B cell (primary cell): Measurements from ENCODE around the gene LSG1. TPM values are rescaled to one million over a fixed set of nuclear protein-coding genes. Genes with fewer than 3 reads are reported as not detected.

ENCODE experiments used
- ATAC-seq: fragments of 200-7000 bp; cut with Tn5 transposase; one replicate; pipeline ENCODE4 v1.10.0; 2021; ENCODE audit warnings: low read depth, mild to moderate bottlenecking, moderate number of reproducible peaks, moderate library complexity
- CTCF ChIA-PET: fragments of 350-600 bp; sonication (Branson Sonifier 250); formaldehyde crosslinking; loops from one replicate; lab custom pipeline; 2021; ENCODE audit warnings: antibody characterized with exemption, inconsistent platforms; lab: Charles Lee
- POLR2A ChIA-PET: fragments of 350-600 bp; sonication (Branson Sonifier 250); formaldehyde crosslinking; loops from one replicate; lab custom pipeline; 2021; ENCODE audit warnings: antibody characterized with exemption; lab: Charles Lee
- DNase-seq: peaks from one replicate; pipeline ENCODE4 v3.0.0; 2013
- H2AFZ ChIP-seq: 2 replicates; pipeline ENCODE4 v1.6.1; 2012; ENCODE audit warnings: mild to moderate bottlenecking, low read depth, low read length; ENCODE audit not compliant: insufficient read depth, poor library complexity, severe bottlenecking
- H3K27ac ChIP-seq, 2 donors: 1 replicate in 1 of 2; 2 replicates in 1 of 2; pipeline ENCODE4 v1.5.1; 2012 to 2013; ENCODE audit warnings: low read length in 2 of 2, mild to moderate bottlenecking in 2 of 2, moderate library complexity in 1 of 2
- H3K27me3 ChIP-seq, 4 experiments: fragments of 200-600 bp in 1 of 4; sonication (generic) in 1 of 4; replicated peaks in 1 of 4; 1 replicate in 2 of 4; 2 replicates in 2 of 4; pipeline versions ENCODE4 v1.6.1 to v1.7.0; 2013 to 2016; ENCODE audit warnings: low read length in 3 of 4, mild to moderate bottlenecking in 2 of 4, mixed read lengths in 1 of 4, moderate library complexity in 1 of 4; ENCODE audit not compliant: insufficient read depth in 4 of 4, control insufficient read depth in 3 of 4; ENCODE audit errors: control extremely low read depth in 1 of 4
- H3K36me3 ChIP-seq, 2 experiments: replicated peaks in 1 of 2; 1 replicate in 1 of 2; 2 replicates in 1 of 2; pipeline versions ENCODE4 v1.6.1 to v1.7.1; 2013; ENCODE audit warnings: low read length in 1 of 2; ENCODE audit not compliant: insufficient read depth in 2 of 2, control insufficient read depth in 1 of 2; ENCODE audit errors: control extremely low read depth in 1 of 2, extremely low read depth in 1 of 2
- H3K4me1 ChIP-seq, 2 donors: fragments of 200-600 bp in 1 of 2; sonication (generic) in 1 of 2; 1 replicate in 1 of 2; 2 replicates in 1 of 2; pipeline versions ENCODE4 v1.5.1 to v1.6.1; 2013 to 2017; ENCODE audit warnings: low read length in 2 of 2; ENCODE audit not compliant: control insufficient read depth in 2 of 2, insufficient read depth in 2 of 2
- H3K4me2 ChIP-seq: replicated peaks from 2 replicates; pipeline ENCODE3; 2012; ENCODE audit warnings: mild to moderate bottlenecking, low read depth, low read length; ENCODE audit not compliant: poor library complexity, severe bottlenecking
- H3K4me3 ChIP-seq, 5 experiments: fragments of 200-600 bp in 1 of 5; sonication (generic) in 1 of 5; 1 replicate in 3 of 5; 2 replicates in 2 of 5; pipeline versions ENCODE4 v1.5.1 to v1.7.0; 2011 to 2016; ENCODE audit warnings: low read length in 4 of 5, mild to moderate bottlenecking in 4 of 5, low read depth in 2 of 5, control low read depth in 1 of 5, moderate library complexity in 1 of 5; ENCODE audit not compliant: insufficient read depth in 1 of 5; ENCODE audit errors: control extremely low read depth in 1 of 5, extremely low read depth in 1 of 5
- H3K79me2 ChIP-seq: fragments of 200-600 bp; sonication (generic); one replicate; pipeline ENCODE4 v1.6.0; 2016; ENCODE audit warnings: low read length; ENCODE audit not compliant: control insufficient read depth, insufficient read depth
- H3K9ac ChIP-seq: fragments of 200-600 bp; sonication (generic); 2 replicates; pipeline ENCODE4 v1.6.1; 2017; ENCODE audit warnings: mild to moderate bottlenecking, low read length, moderate library complexity
- H3K9me3 ChIP-seq, 3 donors: one replicate each; pipeline versions ENCODE4 v1.6.1 to v1.7.1; 2013; ENCODE audit warnings: low read length in 2 of 3; ENCODE audit not compliant: control insufficient read depth in 2 of 3, insufficient read depth in 1 of 3; ENCODE audit errors: control extremely low read depth in 1 of 3
- H4K20me1 ChIP-seq: 2 replicates; pipeline ENCODE4 v1.6.0; 2012; ENCODE audit warnings: mild to moderate bottlenecking, low read length; ENCODE audit not compliant: insufficient read depth, control insufficient read depth, poor library complexity, severe bottlenecking
- H3K27ac Mint-ChIP-seq: one replicate; pipeline ENCODE4 v1.8.0; 2021; ENCODE audit warnings: mixed read lengths
- H3K27me3 Mint-ChIP-seq: one replicate; pipeline ENCODE4 v1.8.0; 2021; ENCODE audit warnings: mixed read lengths
- H3K4me1 Mint-ChIP-seq: one replicate; pipeline ENCODE4 v1.8.0; 2021; ENCODE audit warnings: mixed read lengths
- H3K4me3 Mint-ChIP-seq: one replicate; pipeline ENCODE4 v1.8.0; 2021; ENCODE audit warnings: mixed read lengths
- H3K9me3 Mint-ChIP-seq: one replicate; pipeline ENCODE4 v1.8.0; 2022; ENCODE audit warnings: mixed read lengths; ENCODE audit not compliant: insufficient read depth
- CTCF ChIP-seq: fragments of 200-600 bp; IDR thresholded peaks from one replicate; pipeline ENCODE4 v1.8.0; 2022; ENCODE audit warnings: antibody characterized with exemption, mild to moderate bottlenecking
- EZH2 ChIP-seq: IDR thresholded peaks from 2 replicates; pipeline ENCODE4 v1.6.1; 2012; ENCODE audit warnings: borderline replicate concordance, low read depth, mild to moderate bottlenecking, moderate library complexity, low read length; ENCODE audit not compliant: insufficient read depth, poor library complexity, severe bottlenecking
- WGBS: methylation state at CpG from one replicate; pipeline ENCODE4 v1.1.5; 2013; ENCODE audit warnings: missing lambda C conversion rate; ENCODE audit not compliant: insufficient coverage; 5-methylcytosine and 5-hydroxymethylcytosine counted together
- intact Hi-C: fragments of 100-400 bp; cut with micrococcal nuclease; formaldehyde crosslinking; loops from one replicate; pipeline ENCODE4 v1.10.0; 2022
- polyA plus RNA-seq: library from polyadenylated mRNA; depleted of rRNA; stranded (reverse); fragments of >200 nt; gene quantifications from 2 replicates; pipeline ENCODE4 v1.2.3, GENCODE V29; 2012
- total RNA-seq, 2 donors: library from RNA; stranded (reverse); fragments of 120-200 nt in 1 of 2; gene quantifications; 1 replicate in 1 of 2; 2 replicates in 1 of 2; pipeline versions ENCODE4 v1.2.3 to v1.2.4, GENCODE V29; 2013 to 2022

Gene LSG1
- total and polyA plus RNA-seq, 2 donors (not counting 1 experiment from before 2014, with no cell fraction given) = 29.4 to 54.6 TPM

- peaks cover 7% of the 10 kb centered on the region for H3K27me3 Mint-ChIP-seq
Measured at GRCh38 chr3:194673761-194674160, 1.8 kb upstream of the LSG1 start.

More at GRCh38 chr3:194673761-194674160, 1.8 kb upstream of the LSG1 start:
- Histone ChIP-seq H3K27ac (no peak overlapping the region), H2AFZ (no peak overlapping the region), H3K79me2 (peaks cover 29% of the 10 kb centered on the region), H3K27me3 (no peaks in the 10 kb centered on the region), H4K20me1 (peaks cover 26% of the 10 kb centered on the region), H3K9me3 (no peaks in the 10 kb centered on the region), H3K4me2 (no peak overlapping the region), H3K4me1 (peaks cover 13 to 15% of the 10 kb centered on the region in 2 donors), H3K9ac (no peak overlapping the region), H3K4me3 (no peak overlapping the region), H3K36me3 (peaks cover 0 to 4% of the 10 kb centered on the region in 2 experiments)
- POLR2A ChIA-PET = no interaction called here
- no peak for TF ChIP-seq CTCF
- TF ChIP-seq EZH2 = no peak
- H3K4me3 Mint-ChIP-seq = peak overlapping the region; percentile 49
- no peak for DNase-seq
- H3K4me1 Mint-ChIP-seq = peaks cover 23% of the 10 kb centered on the region
- peak overlapping the region; percentile 6 for H3K27ac Mint-ChIP-seq
- intact Hi-C loops = loop anchor here (2.0 to 5.0 kb wide), 5 partner anchors 15 to 869 kb away; partner anchors contain the start of genes ACAP2, ATP13A3 and PPP1R2
- ATAC-seq = no peak
- CTCF ChIA-PET = interaction anchor here (0.5 to 10.9 kb wide), 7 partner anchors 14 to 788 kb away, joined by 3 to 231 read pairs (median 20); partner anchors contain the start of genes FAM43A, TMEM44 and XXYLT1
- WGBS = 92% methylated on average over 2 of the region's 3 CpGs
- no peaks in the 10 kb centered on the region for H3K9me3 Mint-ChIP-seq
